Trophoblast cell (in vitro differentiated cells and primary cell): ENCODE measurements around the gene CTR9.

Experiments used
- DNase-seq, 2 donors: peaks; one replicate each; pipeline ENCODE4 v3.0.0-alpha.2; 2016
- H2AFZ ChIP-seq: 2 replicates; pipeline ENCODE4 v1.6.1; 2013; ENCODE audit warnings: low read length, moderate library complexity, mild to moderate bottlenecking; ENCODE audit not compliant: insufficient read depth, poor library complexity
- H2AK5ac ChIP-seq: 2 replicates; pipeline ENCODE4 v1.6.1; 2013; ENCODE audit warnings: mild to moderate bottlenecking, low read length
- H2BK120ac ChIP-seq: 2 replicates; pipeline ENCODE4 v1.6.1; 2013; ENCODE audit warnings: low read length, mild to moderate bottlenecking, moderate library complexity; ENCODE audit not compliant: insufficient read depth, poor library complexity
- H2BK12ac ChIP-seq: 2 replicates; pipeline ENCODE4 v1.6.1; 2013; ENCODE audit warnings: mild to moderate bottlenecking, low read length, moderate library complexity
- H2BK5ac ChIP-seq: 2 replicates; pipeline ENCODE4 v1.6.1; 2013; ENCODE audit warnings: low read length, low read depth, moderate library complexity, mild to moderate bottlenecking; ENCODE audit not compliant: poor library complexity
- H3K14ac ChIP-seq: 2 replicates; pipeline ENCODE4 v1.6.1; 2013; ENCODE audit warnings: mild to moderate bottlenecking, low read length
- H3K18ac ChIP-seq: 2 replicates; pipeline ENCODE4 v1.6.1; 2013; ENCODE audit warnings: mild to moderate bottlenecking, low read length
- H3K23ac ChIP-seq: 2 replicates; pipeline ENCODE4 v1.6.1; 2013; ENCODE audit warnings: low read length
- H3K27ac ChIP-seq: 2 replicates; pipeline ENCODE4 v1.5.1; 2013; ENCODE audit warnings: low read depth, mild to moderate bottlenecking, inconsistent platforms, low read length, moderate library complexity
- H3K27me3 ChIP-seq: 2 replicates; pipeline ENCODE4 v1.6.1; 2013; ENCODE audit warnings: inconsistent platforms, mild to moderate bottlenecking, low read length, moderate library complexity; ENCODE audit not compliant: insufficient read depth
- H3K36me3 ChIP-seq, 2 experiments: 1 replicate in 1 of 2; 2 replicates in 1 of 2; pipeline ENCODE4 v1.6.1; 2013; ENCODE audit warnings: low read length in 2 of 2, mild to moderate bottlenecking in 2 of 2, moderate library complexity in 1 of 2; ENCODE audit not compliant: insufficient read depth in 2 of 2, control insufficient read depth in 1 of 2
- H3K4ac ChIP-seq: 2 replicates; pipeline ENCODE4 v1.6.1; 2013; ENCODE audit warnings: low read depth, mild to moderate bottlenecking, low read length, moderate library complexity
- H3K4me1 ChIP-seq, 2 experiments: 1 replicate in 1 of 2; 2 replicates in 1 of 2; pipeline ENCODE4 v1.6.1; 2013; ENCODE audit warnings: low read length in 2 of 2, mild to moderate bottlenecking in 2 of 2, moderate library complexity in 1 of 2; ENCODE audit not compliant: insufficient read depth in 2 of 2, control insufficient read depth in 1 of 2
- H3K4me2 ChIP-seq: 2 replicates; pipeline ENCODE4 v1.6.1; 2013; ENCODE audit warnings: inconsistent platforms, mild to moderate bottlenecking, low read length, moderate library complexity
- H3K4me3 ChIP-seq: 2 replicates; pipeline ENCODE4 v1.5.1; 2013; ENCODE audit warnings: mild to moderate bottlenecking, low read depth, low read length, inconsistent platforms
- H3K79me1 ChIP-seq: one replicate; pipeline ENCODE4 v1.6.1; 2013; ENCODE audit warnings: low read length
- H3K79me2 ChIP-seq: 2 replicates; pipeline ENCODE4 v1.6.1; 2013; ENCODE audit warnings: low read length, mild to moderate bottlenecking; ENCODE audit not compliant: control insufficient read depth, insufficient read depth, poor library complexity
- H3K9ac ChIP-seq: 2 replicates; pipeline ENCODE4 v1.6.1; 2013; ENCODE audit warnings: mild to moderate bottlenecking, low read length
- H3K9me3 ChIP-seq: 2 replicates; pipeline ENCODE4 v1.6.1; 2013; ENCODE audit warnings: low read depth, mild to moderate bottlenecking, control low read depth, inconsistent platforms, low read length; ENCODE audit not compliant: insufficient read depth
- H4K12ac ChIP-seq: 2 replicates; pipeline ENCODE4 v1.6.1; 2013; ENCODE audit warnings: low read depth, mild to moderate bottlenecking, low read length, moderate library complexity
- H4K8ac ChIP-seq: 2 replicates; pipeline ENCODE4 v1.6.1; 2013; ENCODE audit warnings: low read depth, mild to moderate bottlenecking, low read length, moderate library complexity
- H4K91ac ChIP-seq: one replicate; pipeline ENCODE4 v1.6.1; 2013; ENCODE audit warnings: low read depth, mild to moderate bottlenecking, low read length, moderate library complexity
- WGBS: extraction: QIAGEN DNeasy Blood & Tissue Kit; methylation state at CpG from one replicate; pipeline ENCODE4 v1.1.7; 2013; ENCODE audit warnings: missing lambda C conversion rate; ENCODE audit not compliant: insufficient read length, insufficient coverage; ENCODE audit errors: extremely low coverage; 5-methylcytosine and 5-hydroxymethylcytosine counted together

Gene CTR9

GRCh38 chr11:10792385-10793068, 41.5 kb downstream of the CTR9 start:
- Histone ChIP-seq H3K9me3 (no peaks in the 10 kb centered on the region), H3K4me1 (peaks cover 0 to 1% of the 10 kb centered on the region in 2 experiments), H2BK120ac (no peak overlapping the region), H3K27me3 (no peaks in the 10 kb centered on the region), H4K12ac (no peak overlapping the region), H3K79me2 (no peaks in the 10 kb centered on the region), H3K79me1 (no peaks in the 10 kb centered on the region), H2BK12ac (no peak overlapping the region), H3K18ac (no peak overlapping the region), H3K4me3 (no peak overlapping the region), H4K8ac (no peak overlapping the region), H3K23ac (no peak overlapping the region), H2BK5ac (no peak overlapping the region), H3K4me2 (no peak overlapping the region), H3K4ac (no peak overlapping the region), H3K9ac (no peak overlapping the region), H3K14ac (no peak overlapping the region), H2AK5ac (no peak overlapping the region), H3K27ac (no peak overlapping the region), H2AFZ (no peak overlapping the region), H4K91ac (no peak overlapping the region), H3K36me3 (peaks cover 2 to 9% of the 10 kb centered on the region in 2 experiments)
- DNase-seq: peak; percentile 86 to 96
- WGBS: no CpG with 5 or more reads among the region's 24 CpGs

- Histone ChIP-seq H3K9me3 (no peaks in the 10 kb centered on the region), H3K18ac (no peak overlapping the region), H3K27ac (no peak overlapping the region), H3K4ac (no peak overlapping the region), H4K12ac (no peak overlapping the region), H3K79me1 (no peaks in the 10 kb centered on the region), H2AK5ac (no peak overlapping the region), H2BK12ac (no peak overlapping the region), H3K23ac (no peak overlapping the region), H3K27me3 (no peaks in the 10 kb centered on the region), H3K9ac (no peak overlapping the region), H2AFZ (no peak overlapping the region), H4K91ac (no peak overlapping the region), H3K4me3 (no peak overlapping the region), H3K4me2 (no peak overlapping the region), H2BK5ac (no peak overlapping the region), H3K36me3 (peaks cover 5 to 19% of the 10 kb centered on the region in 2 experiments), H3K14ac (no peak overlapping the region), H3K4me1 (peaks cover 0 to 1% of the 10 kb centered on the region in 2 experiments), H4K8ac (no peak overlapping the region), H2BK120ac (no peak overlapping the region), H3K79me2 (no peaks in the 10 kb centered on the region)
- no peak for DNase-seq
- WGBS: no CpG with 5 or more reads among the region's 11 CpGs
Measured at GRCh38 chr11:10793470-10794255, 42.6 kb downstream of the CTR9 start.

GRCh38 chr11:10796191-10796590, 45.1 kb downstream of the CTR9 start:
- Histone ChIP-seq H3K79me2 (no peaks in the 10 kb centered on the region), H3K18ac (no peak overlapping the region), H4K91ac (no peak overlapping the region), H4K8ac (no peak overlapping the region), H3K27ac (no peak overlapping the region), H3K4me2 (no peak overlapping the region), H3K14ac (no peak overlapping the region), H3K4ac (no peak overlapping the region), H3K36me3 (peaks cover 7 to 36% of the 10 kb centered on the region in 2 experiments), H3K4me3 (no peak overlapping the region), H2BK5ac (no peak overlapping the region), H3K9ac (no peak overlapping the region), H3K4me1 (peaks cover 0 to 1% of the 10 kb centered on the region in 2 experiments), H3K27me3 (no peaks in the 10 kb centered on the region), H3K79me1 (no peaks in the 10 kb centered on the region), H2BK12ac (no peak overlapping the region), H3K9me3 (no peaks in the 10 kb centered on the region), H3K23ac (no peak overlapping the region), H4K12ac (no peak overlapping the region), H2AK5ac (no peak overlapping the region), H2BK120ac (no peak overlapping the region), H2AFZ (no peak overlapping the region)
- WGBS: no CpG with 5 or more reads among the region's 2 CpGs
- DNase-seq: no peak

DNA sequence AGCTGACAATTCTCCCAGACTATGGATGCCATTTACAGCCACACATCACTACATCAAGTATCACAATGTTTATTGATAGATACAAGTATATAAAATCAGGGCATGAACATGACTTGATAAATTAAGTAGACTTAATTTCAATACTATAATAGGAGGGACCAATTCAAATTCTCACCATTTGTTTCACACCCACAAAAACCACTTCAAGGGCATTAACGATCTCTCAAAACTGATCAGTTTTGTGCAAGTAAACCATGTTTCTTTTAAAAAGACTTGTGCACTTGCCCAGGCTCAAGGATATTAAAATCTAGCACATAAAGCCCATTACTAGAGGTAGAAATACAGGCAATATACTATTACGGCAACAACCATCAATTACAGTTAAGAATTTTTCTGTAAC, 46.0 kb downstream of the CTR9 start:
- Histone ChIP-seq H4K8ac (no peak overlapping the region), H2AK5ac (no peak overlapping the region), H3K79me2 (no peaks in the 10 kb centered on the region), H3K4ac (no peak overlapping the region), H3K23ac (no peak overlapping the region), H3K18ac (no peak overlapping the region), H4K91ac (no peak overlapping the region), H3K79me1 (no peaks in the 10 kb centered on the region), H3K36me3 (peaks cover 8 to 42% of the 10 kb centered on the region in 2 experiments), H2BK120ac (no peak overlapping the region), H2AFZ (no peak overlapping the region), H2BK12ac (no peak overlapping the region), H3K9me3 (no peaks in the 10 kb centered on the region), H3K14ac (no peak overlapping the region), H3K4me2 (no peak overlapping the region), H3K27me3 (no peaks in the 10 kb centered on the region), H3K9ac (no peak overlapping the region), H3K27ac (no peak overlapping the region), H3K4me1 (peaks cover 0 to 1% of the 10 kb centered on the region in 2 experiments), H2BK5ac (no peak overlapping the region), H4K12ac (no peak overlapping the region), H3K4me3 (no peak overlapping the region)
- WGBS: no CpG with 5 or more reads among the region's 2 CpGs
- DNase-seq: no peak
